HUES48 (cell line): Measurements from ENCODE around the gene ARHGEF6.

ENCODE experiments used
- H3K27ac ChIP-seq: one replicate; pipeline ENCODE4 v1.7.0; 2013; ENCODE audit warnings: low read depth, low read length, inconsistent platforms
- H3K27me3 ChIP-seq: 2 replicates; pipeline ENCODE4 v1.6.1; 2013; ENCODE audit warnings: mild to moderate bottlenecking, low read length; ENCODE audit not compliant: control insufficient read depth, insufficient read depth
- H3K36me3 ChIP-seq: 2 replicates; pipeline ENCODE4 v1.6.1; 2013; ENCODE audit warnings: low read length; ENCODE audit not compliant: control insufficient read depth, insufficient read depth
- H3K4me1 ChIP-seq: 2 replicates; pipeline ENCODE4 v1.6.1; 2013; ENCODE audit warnings: mild to moderate bottlenecking, low read length; ENCODE audit not compliant: control insufficient read depth, insufficient read depth
- H3K4me3 ChIP-seq: 2 replicates; pipeline ENCODE4 v1.5.1; 2013; ENCODE audit warnings: mild to moderate bottlenecking, low read depth, low read length
- H3K9ac ChIP-seq: 2 replicates; pipeline ENCODE4 v1.6.1; 2013; ENCODE audit warnings: mild to moderate bottlenecking, low read depth, low read length, moderate library complexity
- H3K9me3 ChIP-seq: 2 replicates; pipeline ENCODE4 v1.6.1; 2013; ENCODE audit warnings: low read length; ENCODE audit not compliant: control insufficient read depth, insufficient read depth

The ARHGEF6 gene

GRCh38 chrX:136622568-136622967, 158.2 kb downstream of the ARHGEF6 start:
- peaks cover 4% of the 10 kb centered on the region; the same call in 1 of the 2 replicates for H3K27me3 ChIP-seq
- H3K36me3 ChIP-seq, result no peaks in the 10 kb centered on the region
- H3K9ac ChIP-seq, result no peak overlapping the region
- no peak overlapping the region for H3K27ac ChIP-seq
- H3K4me1 ChIP-seq, result no peaks in the 10 kb centered on the region
- no peaks in the 10 kb centered on the region for H3K9me3 ChIP-seq
- H3K4me3 ChIP-seq, result no peak overlapping the region

GRCh38 chrX:136620780-136621179, 160.0 kb downstream of the ARHGEF6 start:
- H3K36me3 ChIP-seq, result no peaks in the 10 kb centered on the region
- peaks cover 4% of the 10 kb centered on the region; the same call in 1 of the 2 replicates for H3K27me3 ChIP-seq
- H3K4me1 ChIP-seq, result no peaks in the 10 kb centered on the region
- no peak overlapping the region for H3K9ac ChIP-seq
- H3K4me3 ChIP-seq, result no peak overlapping the region
- H3K27ac ChIP-seq, result no peak overlapping the region
- H3K9me3 ChIP-seq, result no peaks in the 10 kb centered on the region

- Histone ChIP-seq H3K4me1 (no peaks in the 10 kb centered on the region), H3K9ac (no peak overlapping the region), H3K4me3 (no peak overlapping the region), H3K27ac (no peak overlapping the region), H3K36me3 (no peaks in the 10 kb centered on the region), H3K27me3 (peaks cover 4% of the 10 kb centered on the region; the same call in 1 of the 2 replicates), H3K9me3 (no peaks in the 10 kb centered on the region)
Measured at GRCh38 chrX:136619899-136620505, 160.7 kb downstream of the ARHGEF6 start.

GRCh38 chrX:136616987-136617685, 163.6 kb downstream of the ARHGEF6 start:
- no peak overlapping the region for H3K9ac ChIP-seq
- no peak overlapping the region for H3K4me3 ChIP-seq
- H3K4me1 ChIP-seq, result no peaks in the 10 kb centered on the region
- no peaks in the 10 kb centered on the region for H3K9me3 ChIP-seq
- no peak overlapping the region for H3K27ac ChIP-seq
- no peaks in the 10 kb centered on the region for H3K36me3 ChIP-seq
- no peaks in the 10 kb centered on the region for H3K27me3 ChIP-seq
